Activated naive CD4-positive, alpha-beta T cell (primary cell): ENCODE measurements around the gene ITPR1.

Experiments used
- DNase-seq, 4 experiments: peaks; one replicate each; lab custom pipeline; 2025; lab: John Stamatoyannopoulos, UW

Gene ITPR1

GRCh38 chr3:4643904-4644547 lies 150.9 kb downstream of the ITPR1 start:
- DNase-seq = no peak

GRCh38 chr3:4644951-4645350 lies 151.8 kb downstream of the ITPR1 start:
- DNase-seq = no peak

- no peak for DNase-seq
Measured at GRCh38 chr3:4645468-4645867, 152.3 kb downstream of the ITPR1 start.

DNA sequence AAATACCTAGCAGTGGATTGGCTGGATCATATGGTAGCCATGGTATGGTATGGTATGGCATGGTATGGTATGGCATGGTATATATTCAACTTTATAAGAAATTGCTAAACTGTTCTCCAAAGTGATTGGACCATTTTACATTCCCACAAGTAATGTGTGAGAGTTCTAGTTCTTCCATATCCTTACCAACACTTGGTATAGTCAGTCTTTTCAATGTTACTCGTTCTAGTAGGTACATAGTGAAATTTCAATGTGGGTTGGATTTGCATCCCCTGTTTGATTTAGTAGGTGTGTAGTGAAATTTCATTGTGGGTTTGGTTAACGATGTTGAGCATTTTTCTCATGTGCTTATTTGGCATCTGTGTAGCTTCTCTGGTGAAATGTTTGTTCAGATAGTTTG lies 154.3 kb downstream of the ITPR1 start:
- no peak for DNase-seq

DNA sequence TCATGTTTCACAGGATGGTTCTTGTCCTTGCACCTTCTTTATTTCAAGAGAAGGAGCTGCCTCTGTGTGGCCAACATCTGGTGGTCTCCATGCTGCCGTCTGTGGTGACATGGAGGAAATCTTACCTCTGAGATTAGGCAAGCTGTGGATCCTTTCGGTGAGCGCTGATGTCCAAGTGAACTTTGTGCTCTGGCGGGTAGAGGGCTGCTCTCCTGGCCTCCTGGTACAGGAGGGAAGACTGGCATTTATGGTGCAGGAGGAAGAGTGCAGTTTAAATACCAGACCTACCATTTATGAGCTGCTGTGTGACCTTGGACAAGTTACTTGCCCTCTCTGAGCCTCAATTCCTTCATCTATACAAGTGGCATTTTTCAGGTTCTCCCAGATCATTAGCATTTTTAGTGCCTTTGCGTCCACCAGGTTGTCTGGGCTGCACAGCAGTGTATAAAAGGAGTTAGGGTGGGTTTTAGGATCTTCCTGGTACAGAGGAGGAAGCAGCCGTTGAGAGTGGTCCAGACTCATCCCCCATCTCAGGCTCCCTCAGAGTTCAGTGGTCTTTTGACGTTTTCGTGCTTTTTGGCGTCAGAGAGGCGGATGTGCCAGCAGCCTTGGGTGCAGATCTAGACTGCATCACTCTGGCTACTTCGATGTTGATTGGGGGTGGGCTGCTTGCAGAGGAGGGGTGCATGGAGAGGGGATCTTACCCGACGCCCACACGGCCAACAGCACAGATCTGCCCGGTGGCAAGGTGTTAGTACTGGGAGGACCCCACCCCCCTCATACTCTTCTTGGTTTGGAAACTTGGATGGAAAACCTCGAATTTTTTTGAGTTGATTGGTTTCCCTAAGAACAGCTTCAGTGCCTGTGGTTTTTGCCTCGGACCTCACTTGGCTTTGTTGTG lies 162.2 kb downstream of the ITPR1 start:
- no peak for DNase-seq

DNA sequence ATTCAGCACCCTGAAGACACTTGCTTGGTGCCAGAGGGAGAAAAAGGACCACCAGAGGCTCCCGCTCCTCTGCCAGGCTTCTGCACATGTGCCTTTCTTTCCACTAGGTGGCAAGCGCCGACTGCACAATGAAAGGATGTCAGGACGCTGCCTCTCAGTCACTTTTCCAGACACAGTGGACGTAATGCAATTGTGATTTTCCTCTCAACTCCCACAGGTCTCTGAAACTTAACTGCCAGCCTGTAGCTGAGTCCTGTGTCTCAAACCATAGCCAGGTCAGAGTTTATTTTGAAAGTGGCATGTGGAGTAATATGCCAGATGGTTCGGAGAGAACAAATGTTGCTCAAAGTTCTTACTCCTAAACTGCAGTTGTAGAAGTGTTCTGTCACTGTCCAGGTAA lies 162.9 kb downstream of the ITPR1 start:
- DNase-seq = no peak

DNA sequence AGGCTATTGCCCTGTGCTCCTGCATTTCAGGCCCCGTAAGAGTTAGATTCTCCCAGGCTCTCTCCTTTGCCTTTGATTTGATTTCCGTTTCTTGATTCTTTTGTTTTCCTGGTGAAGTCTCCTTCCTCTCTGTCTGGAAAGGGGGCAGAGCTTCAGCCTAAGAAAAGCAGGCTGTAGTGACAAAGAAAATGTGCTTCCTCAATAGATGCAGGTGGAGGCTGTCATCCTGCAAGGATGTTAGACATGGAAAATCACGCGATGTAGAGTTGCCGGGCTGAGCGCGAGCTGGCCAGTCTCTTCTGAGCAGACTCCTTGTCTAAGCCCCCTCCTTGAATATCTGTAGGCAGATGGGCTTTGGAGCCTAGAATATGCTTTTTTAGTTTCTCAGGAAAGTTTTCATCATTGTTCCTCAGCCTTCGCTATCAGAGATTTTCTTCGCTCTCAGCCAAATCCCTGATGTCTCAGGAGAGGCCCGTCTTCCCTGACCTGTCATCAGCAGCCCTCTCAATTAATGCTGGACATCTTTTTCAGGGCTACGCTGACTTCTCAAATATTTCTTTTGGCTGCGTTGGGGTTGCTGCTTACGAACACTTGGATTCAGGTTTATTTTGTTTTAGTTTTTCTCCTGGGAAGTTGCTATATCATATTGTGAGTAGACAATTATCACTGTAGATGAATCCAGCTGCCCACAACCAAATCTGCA lies 163.6 kb downstream of the ITPR1 start:
- DNase-seq = no peak

- DNase-seq = no peak
Measured at GRCh38 chr3:4660936-4661335, 167.8 kb downstream of the ITPR1 start.

DNA sequence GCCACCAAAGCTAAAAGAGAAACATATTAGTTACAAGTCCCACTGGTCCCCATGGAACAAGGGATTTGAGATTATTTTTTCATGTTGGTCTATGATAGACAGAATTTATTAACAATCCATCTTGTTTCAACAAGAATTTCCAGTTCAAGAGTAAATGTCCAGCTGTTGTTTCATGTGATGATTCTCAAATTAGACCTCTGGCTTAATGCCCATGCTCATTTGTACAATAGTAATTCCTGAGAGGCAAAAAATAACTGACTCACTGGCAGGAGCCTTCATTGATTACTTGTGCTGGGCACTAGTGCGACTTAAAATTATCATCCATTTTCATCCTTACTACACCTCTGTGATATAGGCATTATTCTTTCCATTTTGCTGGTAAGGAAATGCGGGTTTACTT lies 171.3 kb downstream of the ITPR1 start:
- no peak for DNase-seq

DNA sequence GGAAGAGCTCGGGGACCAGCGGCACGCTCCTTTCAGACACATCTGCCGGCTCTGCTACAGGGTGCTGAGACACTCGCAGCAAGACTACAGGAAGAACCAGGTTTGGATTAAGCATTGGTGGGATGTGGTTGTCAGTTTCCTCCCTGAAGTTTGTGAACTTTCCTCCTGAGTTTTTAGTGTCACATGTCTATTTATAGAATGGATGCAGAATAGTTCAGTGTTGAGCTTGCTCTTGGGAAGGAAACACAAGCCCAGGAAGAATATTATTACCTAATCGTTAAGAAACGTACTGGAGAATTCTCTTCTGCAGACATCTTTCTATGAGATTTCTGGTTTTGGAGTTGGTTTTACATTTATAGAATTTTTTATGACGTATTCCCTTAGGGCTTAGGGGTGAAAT lies 172.0 kb downstream of the ITPR1 start:
- DNase-seq = no peak

DNA sequence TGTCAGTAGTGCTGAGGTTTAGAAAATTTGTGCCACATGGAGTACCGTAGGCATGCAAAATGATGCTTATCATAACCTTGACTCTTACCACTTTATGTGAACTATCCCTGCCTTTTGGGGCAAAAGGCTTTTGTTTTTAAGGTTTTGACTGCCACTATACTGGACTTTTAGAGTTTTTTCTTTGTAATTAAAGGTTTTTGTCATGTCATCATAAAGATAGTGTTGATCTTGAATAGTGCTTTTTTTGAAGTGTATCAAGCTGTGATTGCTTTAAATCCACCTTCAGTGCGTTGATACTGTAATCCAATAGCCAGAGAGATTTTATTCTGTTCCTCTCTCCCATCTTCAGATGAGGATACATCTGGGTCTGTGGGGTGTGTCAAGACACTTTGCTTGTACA lies 172.9 kb downstream of the ITPR1 start:
- DNase-seq = no peak

DNA sequence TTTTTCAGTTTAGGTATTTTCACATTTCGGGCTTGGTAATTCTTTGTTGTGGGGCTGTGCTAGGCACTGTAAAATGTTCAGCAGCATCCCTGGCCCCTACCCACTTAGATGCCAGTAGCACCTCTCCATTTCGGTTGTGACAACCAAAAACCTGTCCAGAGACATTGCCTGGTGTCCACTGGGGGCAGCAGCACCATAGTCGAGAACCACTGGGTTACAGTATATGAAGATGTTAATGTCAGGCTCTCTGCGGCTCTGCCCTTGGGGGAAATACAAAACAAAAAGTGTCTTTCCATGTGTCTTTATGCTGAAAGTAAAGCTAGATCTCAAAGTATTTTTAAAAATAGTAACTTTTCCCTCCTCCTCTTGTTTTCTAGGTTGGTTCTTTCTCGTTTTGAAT lies 177.2 kb downstream of the ITPR1 start:
- DNase-seq = no peak

DNA sequence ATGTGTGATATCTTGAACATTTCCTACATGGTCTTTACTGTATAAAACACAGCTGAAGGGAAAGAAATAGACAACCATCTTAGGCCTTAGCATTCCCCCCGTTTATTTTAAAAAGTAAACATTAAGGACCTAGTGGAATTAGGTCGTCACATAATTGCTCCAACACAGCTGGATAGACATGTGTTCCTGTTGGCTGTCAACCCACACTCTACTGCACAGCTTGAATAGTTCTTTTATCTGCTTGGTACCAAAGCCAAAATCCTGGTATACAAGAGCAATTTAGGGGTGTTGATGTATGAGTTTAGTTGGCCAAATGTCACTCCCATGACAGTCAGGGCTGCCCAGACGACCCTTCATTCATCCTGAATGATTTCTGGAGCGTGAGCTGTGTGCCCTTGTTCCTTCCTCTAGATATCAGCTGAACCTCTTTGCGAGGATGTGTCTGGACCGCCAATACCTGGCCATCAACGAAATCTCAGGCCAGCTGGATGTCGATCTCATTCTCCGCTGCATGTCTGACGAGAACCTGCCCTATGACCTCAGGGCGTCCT lies 179.7 kb downstream of the ITPR1 start:
- DNase-seq = no peak

- DNase-seq = no peak
Measured at GRCh38 chr3:4674216-4674615, 181.1 kb downstream of the ITPR1 start.

GRCh38 chr3:4675704-4676103 lies 182.6 kb downstream of the ITPR1 start:
- DNase-seq = no peak

DNA sequence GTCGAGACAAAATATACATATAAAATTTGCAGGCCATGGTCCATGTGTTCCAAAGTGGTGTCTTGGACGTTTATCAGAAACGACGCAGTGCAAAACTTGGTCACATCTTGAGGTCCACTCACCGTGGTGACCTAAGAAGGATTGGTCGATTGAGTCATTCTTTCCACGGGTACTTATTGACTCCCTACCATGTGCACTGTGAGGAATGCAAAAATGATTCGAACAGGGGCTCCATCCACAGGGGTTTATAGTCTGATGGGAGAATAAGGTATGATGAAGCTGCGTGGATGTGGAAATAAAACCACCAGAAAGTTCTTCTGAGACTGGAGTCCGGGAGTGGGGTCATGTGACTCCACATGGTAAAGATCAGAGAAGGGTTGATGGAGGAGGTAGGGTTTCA lies 185.2 kb downstream of the ITPR1 start:
- DNase-seq = no peak

DNA sequence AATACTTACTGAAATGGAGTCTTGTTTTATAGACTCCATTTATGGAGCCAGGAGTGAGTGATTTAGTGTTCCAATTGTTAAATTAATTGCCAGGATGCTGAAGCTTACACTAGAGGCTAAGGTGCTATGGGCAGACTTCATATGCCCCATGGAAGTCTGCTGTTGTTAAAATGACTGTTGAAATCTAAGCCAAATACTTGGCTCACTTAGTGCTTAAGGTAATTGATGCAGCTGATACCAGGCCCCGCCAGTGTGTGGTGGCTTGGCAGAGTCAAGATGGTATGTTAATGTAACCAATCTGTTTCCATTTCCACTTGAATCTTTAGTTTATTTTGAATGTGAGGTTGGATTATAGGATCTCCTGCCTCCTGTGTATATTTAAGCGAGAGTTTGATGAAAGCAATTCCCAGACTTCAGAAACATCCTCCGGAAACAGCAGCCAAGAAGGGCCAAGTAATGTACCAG lies 187.1 kb downstream of the ITPR1 start:
- no peak for DNase-seq

GRCh38 chr3:4680871-4681300 lies 187.7 kb downstream of the ITPR1 start:
- no peak for DNase-seq

GRCh38 chr3:4681301-4681700 lies 188.2 kb downstream of the ITPR1 start:
- DNase-seq = no peak

DNA sequence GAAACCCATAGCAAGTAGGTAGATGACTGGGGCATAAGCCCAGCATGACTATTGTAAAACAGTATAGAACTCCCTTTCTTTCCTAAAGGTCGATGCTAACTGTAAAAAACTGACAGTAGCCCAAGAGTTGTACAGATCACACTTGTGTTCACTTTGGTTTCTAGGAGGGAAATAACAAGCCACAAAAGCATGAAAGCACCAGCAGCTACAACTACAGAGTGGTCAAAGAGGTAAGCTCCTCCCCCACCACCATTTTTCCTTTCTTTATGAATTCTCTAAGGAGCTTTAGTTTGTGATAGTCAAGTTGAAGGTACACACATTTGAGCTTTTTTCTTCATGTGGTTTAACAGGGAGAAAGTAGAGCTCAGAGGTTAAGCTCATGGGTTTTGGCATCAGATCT lies 191.0 kb downstream of the ITPR1 start:
- no peak for DNase-seq

DNA sequence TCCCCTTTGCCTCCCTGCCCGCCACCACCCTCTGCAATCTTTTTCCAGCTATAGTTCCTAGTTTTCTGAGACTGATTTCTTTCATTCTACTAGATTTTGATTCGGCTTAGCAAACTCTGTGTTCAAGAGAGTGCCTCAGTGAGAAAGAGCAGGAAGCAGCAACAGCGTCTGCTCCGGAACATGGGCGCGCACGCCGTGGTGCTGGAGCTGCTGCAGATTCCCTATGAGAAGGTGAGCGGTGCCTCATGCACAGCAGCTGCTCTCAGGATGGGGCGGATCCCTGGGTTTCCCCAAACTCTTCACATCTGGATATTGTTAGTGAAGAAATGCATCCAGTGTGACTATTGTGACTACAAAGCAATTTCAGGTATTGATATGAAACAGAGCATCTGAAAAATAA lies 191.8 kb downstream of the ITPR1 start:
- DNase-seq = no peak

DNA sequence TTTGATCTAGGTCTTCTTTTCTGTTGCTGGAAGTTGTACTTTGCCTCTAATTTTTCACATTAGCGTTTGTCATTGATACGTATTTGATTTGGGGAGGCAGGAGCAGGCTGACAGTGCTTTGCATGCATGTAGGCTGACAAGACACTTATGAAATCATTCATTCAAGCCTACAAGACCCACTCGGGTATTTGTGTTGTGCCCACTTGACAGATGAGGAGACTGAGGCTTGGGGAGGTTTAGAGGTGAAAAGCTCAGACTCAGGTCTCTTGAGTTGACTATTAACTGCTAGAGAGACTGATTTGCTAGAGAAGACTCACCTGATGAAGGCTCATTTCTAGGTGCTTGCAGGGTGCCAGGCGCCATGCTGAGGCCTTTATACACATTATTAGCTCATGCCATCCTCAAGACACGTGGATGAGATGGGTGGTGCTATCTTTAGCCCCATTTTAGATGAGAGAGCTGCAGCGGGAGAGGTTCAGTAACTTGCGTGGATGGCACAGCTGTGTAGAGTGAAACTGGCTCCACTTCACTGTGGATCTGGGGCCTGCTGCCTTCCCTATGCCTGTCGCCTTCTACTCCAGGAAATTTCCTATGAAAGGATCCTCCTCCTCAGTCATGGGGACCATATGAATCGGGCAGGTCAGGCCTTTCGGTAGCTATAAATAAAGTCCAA lies 192.7 kb downstream of the ITPR1 start:
- DNase-seq = no peak
